Mesenteric fat pad (tissue), 1 donor: ENCODE results near the gene KRTAP10-2. TPM values are rescaled to one million over a fixed set of nuclear protein-coding genes. Genes with fewer than 3 reads are reported as not detected.

ENCODE experiments used
- DNase-seq: peaks from one replicate; pipeline ENCODE4 v3.0.0-alpha.2; 2020; ENCODE audit warnings: low spot score
- total RNA-seq: library from RNA; stranded (reverse); fragmentation: NEBNext Ultra II Directional; extraction: Animal tissue kit (Norgen Biotek cat#: 25700); gene quantifications from one replicate; pipeline ENCODE4 v1.2.1, GENCODE V29; 2021
- donor health status: DM: yes; HTN: yes; CAD: no.

The KRTAP10-2 gene
- total RNA-seq, 1 donor from 2014 or later, result not detected

- DNase-seq, result no peak
Measured at GRCh38 chr21:44540741-44541288, 10.5 kb downstream of the KRTAP10-2 start.

GRCh38 chr21:44539991-44540666 lies 11.2 kb downstream of the KRTAP10-2 start, which contains the start of gene KRTAP10-1:
Gene KRTAP10-1, minus strand, starts transcription at chr21:44540195. Its CDS starts 45 bp downstream, at chr21:44540150.
- DNase-seq, result peak; percentile 82

GRCh38 chr21:44539046-44539445 lies 12.3 kb downstream of the KRTAP10-2 start:
- DNase-seq, result no peak

GRCh38 chr21:44537930-44538911 lies 13.1 kb downstream of the KRTAP10-2 start:
- peak; percentile 89 for DNase-seq

GRCh38 chr21:44535963-44536362 lies 15.3 kb downstream of the KRTAP10-2 start:
- peak; percentile 37 for DNase-seq

- no peak for DNase-seq
Measured at GRCh38 chr21:44534688-44535087, 16.6 kb downstream of the KRTAP10-2 start.

GRCh38 chr21:44533891-44534627 lies 17.2 kb downstream of the KRTAP10-2 start:
- no peak for DNase-seq

- peak; percentile 89 for DNase-seq
Measured at GRCh38 chr21:44533121-44533890, 18.0 kb downstream of the KRTAP10-2 start.

GRCh38 chr21:44532712-44533111 lies 18.6 kb downstream of the KRTAP10-2 start:
- DNase-seq, result no peak

GRCh38 chr21:44531606-44532564 lies 19.4 kb downstream of the KRTAP10-2 start:
- peak; percentile 76 for DNase-seq

- peak; percentile 57 for DNase-seq
Measured at GRCh38 chr21:44530903-44531605, 20.3 kb downstream of the KRTAP10-2 start.

- DNase-seq, result no peak
Measured at GRCh38 chr21:44530221-44530902, 20.9 kb downstream of the KRTAP10-2 start.

GRCh38 chr21:44529503-44530125 lies 21.7 kb downstream of the KRTAP10-2 start:
- DNase-seq, result peak; percentile 77

GRCh38 chr21:44529011-44529421 lies 22.3 kb downstream of the KRTAP10-2 start:
- peak; percentile 82 for DNase-seq

- peak; percentile 84 for DNase-seq
Measured at GRCh38 chr21:44528634-44528995, 22.7 kb downstream of the KRTAP10-2 start.

- no peak for DNase-seq
Measured at GRCh38 chr21:44527983-44528633, 23.2 kb downstream of the KRTAP10-2 start.
